Stimulated activated CD4-positive, alpha-beta T cell treated with anti-CD3 and anti-CD28 coated beads, Interleukin-15, amount 100 ng/mL, for 48 hours (primary cell): Measurements from ENCODE around the gene PPP4R4.
"Not testable (repeated sequence)": the region's sequence is repeated elsewhere in the genome, so short reads cannot be mapped to it uniquely, and the experiment has no call there.

Experiments used
- DNase-seq, 2 donors: peaks; one replicate each; pipeline ENCODE4 v3.0.0-alpha.2; 2020; ENCODE audit warnings: low read depth in 2 of 2

Gene PPP4R4

DNA sequence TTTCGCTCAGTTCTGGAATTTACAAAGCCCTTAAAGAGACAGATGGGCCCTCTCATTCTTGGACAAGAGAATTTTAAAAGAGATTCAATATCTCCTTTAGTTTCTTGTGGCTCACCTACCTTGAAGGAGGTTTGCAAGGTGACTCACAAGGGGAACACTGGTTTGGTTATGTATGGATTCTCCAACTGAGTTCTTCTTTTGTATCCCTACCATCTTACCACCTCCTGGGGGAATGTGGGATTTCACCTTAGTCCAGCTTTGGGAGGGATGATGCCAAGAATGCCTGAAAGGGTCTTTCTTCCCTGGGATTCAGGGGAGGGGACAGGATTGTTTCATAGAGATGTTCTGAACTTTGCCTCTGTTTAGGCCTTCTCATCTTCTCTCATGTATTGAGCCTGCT, 3.7 kb downstream of the PPP4R4 start:
- no peak for DNase-seq

- DNase-seq, result no peak
Measured at GRCh38 chr14:94179244-94179643, 5.1 kb downstream of the PPP4R4 start.

GRCh38 chr14:94180655-94181271, 6.6 kb downstream of the PPP4R4 start:
- DNase-seq, result no peak

GRCh38 chr14:94181835-94182234, 7.7 kb downstream of the PPP4R4 start:
- no peak for DNase-seq

DNA sequence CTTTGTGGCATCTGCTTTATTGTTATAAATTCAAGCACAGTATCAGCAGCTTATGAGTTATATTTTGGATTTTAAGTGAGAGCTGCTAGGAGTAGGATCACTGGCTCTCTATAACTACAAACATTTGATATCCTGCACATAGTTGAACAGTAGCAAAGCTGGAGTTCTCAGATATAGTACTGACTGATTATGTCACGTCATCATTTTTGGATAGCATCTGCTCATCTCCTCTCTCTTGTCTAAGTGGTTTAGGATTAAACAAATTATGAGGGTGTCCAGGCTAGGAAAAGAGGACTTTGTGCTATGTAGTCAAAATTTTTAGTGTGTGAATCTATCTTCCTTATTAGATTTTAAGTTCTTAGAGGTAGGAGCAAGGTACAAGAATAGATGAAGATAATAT, 18.4 kb downstream of the PPP4R4 start:
- no peak for DNase-seq

DNA sequence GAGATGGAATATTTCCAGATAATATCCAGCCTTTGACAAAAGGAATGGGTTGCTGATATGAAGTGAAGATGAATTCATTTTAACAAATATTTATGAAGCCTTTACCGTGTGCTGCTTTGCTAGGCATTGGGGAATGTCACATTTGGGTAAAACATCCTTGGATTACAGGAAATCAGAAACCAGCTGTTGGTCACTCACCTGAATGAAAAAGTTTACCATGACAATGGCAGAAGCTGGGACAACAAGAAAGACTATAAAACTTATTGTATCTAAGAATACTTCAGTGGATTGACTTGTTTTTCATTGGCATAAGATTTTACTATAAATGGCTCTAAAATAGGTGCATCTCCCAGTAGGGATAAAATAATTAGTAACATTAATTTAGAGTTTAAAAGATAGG, 19.7 kb downstream of the PPP4R4 start:
- no peak for DNase-seq

- no peak for DNase-seq
Measured at GRCh38 chr14:94196057-94196456, 21.9 kb downstream of the PPP4R4 start.

GRCh38 chr14:94203473-94204210, 29.5 kb downstream of the PPP4R4 start:
- no peak for DNase-seq

GRCh38 chr14:94213021-94213420, 38.9 kb downstream of the PPP4R4 start:
- no peak for DNase-seq

DNA sequence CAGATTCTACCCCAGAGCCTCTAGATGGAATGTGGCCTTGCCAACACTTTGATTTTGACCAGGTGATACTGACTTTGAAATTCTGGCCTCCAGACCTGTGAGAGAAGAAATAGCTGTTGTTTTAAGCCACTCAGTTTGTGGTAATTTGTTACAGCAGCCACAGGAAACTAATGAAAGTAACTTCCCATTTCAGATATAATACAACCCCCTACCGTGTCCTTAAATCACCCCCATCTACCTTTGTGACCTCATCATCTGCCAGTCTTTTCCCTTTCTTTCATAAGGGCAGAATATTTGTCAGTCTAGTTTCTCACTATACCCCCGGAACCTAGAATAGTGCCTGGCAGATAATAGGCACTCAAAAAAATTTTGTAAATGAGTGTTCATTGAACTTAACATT, 39.6 kb downstream of the PPP4R4 start:
- DNase-seq, result no peak

GRCh38 chr14:94217116-94217515, 43.0 kb downstream of the PPP4R4 start:
- no peak for DNase-seq

- DNase-seq, result not testable (repeated sequence)
Measured at GRCh38 chr14:94218198-94218886, 44.2 kb downstream of the PPP4R4 start.

DNA sequence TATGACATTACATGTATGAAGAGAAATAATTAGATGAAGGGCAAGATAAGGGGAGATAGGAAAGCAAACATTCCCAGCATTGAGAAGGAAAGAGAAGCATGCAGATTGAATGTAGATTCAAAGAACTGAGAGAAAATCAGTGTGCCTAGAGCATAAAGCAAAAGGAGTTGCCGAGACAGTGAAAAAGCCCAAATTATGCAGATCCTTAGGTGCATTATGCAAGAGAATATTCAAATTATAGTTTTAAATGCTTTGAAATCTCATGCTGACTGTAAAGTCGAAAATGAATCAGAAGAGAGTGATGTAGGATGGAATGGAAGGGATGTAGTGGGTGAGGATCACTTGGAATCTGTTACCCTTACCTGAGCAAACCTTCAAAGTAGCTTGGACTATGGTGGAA, 49.9 kb downstream of the PPP4R4 start:
- no peak for DNase-seq

GRCh38 chr14:94225460-94226378, 51.6 kb downstream of the PPP4R4 start:
- DNase-seq, result no peak

DNA sequence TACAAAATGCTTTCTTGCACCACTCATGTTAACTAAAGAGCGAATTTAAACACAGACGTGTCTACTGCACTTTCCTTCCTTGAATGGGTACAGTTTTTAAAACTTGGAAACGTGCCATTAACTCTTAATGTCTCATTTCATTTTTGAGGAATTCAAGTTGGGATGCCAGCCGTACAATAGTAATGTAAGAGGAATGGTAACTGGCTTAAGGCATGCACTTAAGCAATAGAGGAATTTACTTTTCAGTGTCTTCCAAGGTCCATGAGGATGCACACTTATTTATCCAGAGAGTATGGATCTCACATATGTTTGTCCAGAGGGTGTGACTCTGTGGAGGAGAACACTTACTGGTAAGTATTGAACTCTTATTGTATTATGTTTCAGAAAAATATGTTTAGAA, 52.9 kb downstream of the PPP4R4 start:
- DNase-seq, result no peak

DNA sequence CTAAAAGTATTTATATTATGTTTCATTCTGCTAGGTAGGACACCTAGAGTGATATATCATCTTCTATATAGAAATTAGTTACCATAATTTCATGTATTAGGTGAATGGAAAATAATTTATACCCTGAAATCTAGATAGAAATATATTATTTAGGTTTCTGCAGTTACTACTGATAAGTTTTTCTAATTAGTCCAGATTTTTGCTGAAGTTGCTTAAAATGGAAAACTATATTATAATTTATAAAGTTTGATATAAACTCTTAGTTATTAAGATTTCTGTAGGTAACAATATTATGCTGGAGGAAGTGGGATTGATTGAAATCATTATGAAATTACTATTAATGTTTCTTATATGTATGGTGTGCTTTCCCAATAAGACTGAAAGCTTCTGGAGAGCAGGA, 62.9 kb downstream of the PPP4R4 start:
- no peak for DNase-seq

DNA sequence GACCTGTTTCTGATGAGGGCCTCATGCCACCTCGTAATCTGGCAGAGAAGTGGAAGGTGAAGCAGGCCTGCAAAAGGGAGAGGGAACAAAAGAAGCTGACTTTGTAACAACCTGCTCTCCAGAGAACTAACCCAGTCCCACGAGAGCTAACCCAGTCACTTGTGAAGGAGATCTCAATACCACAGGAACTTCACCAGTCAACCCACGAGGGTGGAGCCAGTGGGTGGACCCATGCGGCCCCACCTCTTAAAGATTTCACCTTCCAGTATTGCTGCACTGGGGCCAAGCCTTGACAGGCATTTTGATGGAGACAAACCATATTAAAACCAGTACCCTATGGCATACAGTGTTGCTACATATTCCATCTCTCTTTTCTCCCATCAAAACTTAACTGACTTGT, 63.9 kb downstream of the PPP4R4 start:
- DNase-seq, result no peak

DNA sequence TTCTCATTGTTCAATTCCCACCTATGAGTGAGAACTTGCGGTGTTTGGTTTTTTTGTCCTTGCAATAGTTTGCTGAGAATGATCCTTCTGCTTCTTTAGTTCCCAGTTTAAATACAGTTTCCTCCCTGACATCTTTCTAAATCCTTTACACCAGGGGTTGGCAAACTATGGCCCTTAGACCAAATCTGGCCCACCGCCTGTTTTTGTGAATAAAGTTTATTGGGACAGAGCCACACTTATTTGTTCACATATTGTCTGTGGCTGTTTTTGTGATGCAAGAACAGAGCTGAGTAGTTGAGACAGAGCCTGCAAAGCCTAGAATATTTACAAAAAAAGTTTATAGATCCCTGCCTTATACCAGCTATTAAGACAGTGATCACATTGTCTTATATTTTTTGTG, 65.3 kb downstream of the PPP4R4 start:
- DNase-seq, result no peak

- no peak for DNase-seq
Measured at GRCh38 chr14:94244182-94244581, 70.1 kb downstream of the PPP4R4 start.

DNA sequence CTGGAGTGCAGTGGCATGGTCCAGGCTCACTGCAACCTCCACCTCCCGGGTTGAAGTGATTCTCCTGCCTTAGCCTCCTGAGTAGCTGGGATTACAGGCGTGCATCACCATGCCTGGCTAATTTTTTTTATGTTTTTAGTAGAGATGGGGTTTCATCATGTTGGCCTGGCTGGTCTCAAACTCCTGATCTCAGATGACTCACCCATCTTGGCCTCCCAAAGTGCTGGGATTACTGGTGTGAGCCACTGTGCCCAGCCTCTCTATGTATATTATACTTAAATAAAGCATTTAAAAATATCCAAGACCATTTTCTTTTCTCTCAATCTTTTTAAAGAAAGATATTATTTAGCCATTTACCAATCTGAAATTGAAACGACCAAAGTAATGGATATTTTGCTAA, 90.1 kb downstream of the PPP4R4 start:
- DNase-seq, result not testable (repeated sequence)

- no peak for DNase-seq
Measured at GRCh38 chr14:94267352-94267751, 93.2 kb downstream of the PPP4R4 start.

- DNase-seq, result not testable (repeated sequence)
Measured at GRCh38 chr14:94268582-94268981, 94.5 kb downstream of the PPP4R4 start.
